ENCODE results near the gene KRTAP10-1. TPM values are rescaled to one million over a fixed set of nuclear protein-coding genes. Genes with fewer than 3 reads are reported as not detected.
"Not testable (repeated sequence)": the region's sequence is repeated elsewhere in the genome, so short reads cannot be mapped to it uniquely, and the experiment has no call there.

The KRTAP10-1 gene
- total and polyA plus RNA-seq, 2 donors from 2014 or later: not detected

GRCh38 chr21:44581158-44581557, 41.2 kb upstream of the KRTAP10-1 start:
- DNase-seq: no peak
- no peaks in the 10 kb centered on the region for H3K27me3 ChIP-seq (ENCODE audit: control insufficient read depth, insufficient read depth, low read length)
- FAIRE-seq: no peak
- intact Hi-C loops (cut with DNase I): no loop called here
- peaks cover 0 to 10% (median 4%) of the 10 kb centered on the region in 3 donors for H3K9me3 ChIP-seq (ENCODE audit: control insufficient read depth in 2 of 3, insufficient read depth in 1 of 3, low read length in 3 of 3)
- no peak overlapping the region for H3K9ac ChIP-seq (ENCODE audit: low read length in 3 of 3)
- H3K36me3 ChIP-seq (ENCODE audit: control insufficient read depth in 2 of 3, insufficient read depth in 3 of 3, low read length in 3 of 3): no peaks in the 10 kb centered on the region
- H3K4me1 ChIP-seq (ENCODE audit: control insufficient read depth in 2 of 3, insufficient read depth in 2 of 3, low read depth in 1 of 3, low read length in 3 of 3): no peaks in the 10 kb centered on the region
- TF ChIP-seq CTCF (IDR thresholded peaks at IDR 0.05; ENCODE audit: borderline replicate concordance, extremely low read depth, insufficient read depth): no peak
- H3K4me3 ChIP-seq (ENCODE audit: low read length in 3 of 3): no peak overlapping the region
- no peak overlapping the region for H3K27ac ChIP-seq (ENCODE audit: low read depth in 2 of 2, low read length in 2 of 2)

GRCh38 chr21:44580231-44580821, 40.3 kb upstream of the KRTAP10-1 start, which contains the start of gene KRTAP10-5:
TSS of gene KRTAP10-5 (minus strand) at chr21:44580604. CDS start at chr21:44580578, 26 bp downstream.
- H3K4me1 ChIP-seq (ENCODE audit: control insufficient read depth in 2 of 3, insufficient read depth in 2 of 3, low read depth in 1 of 3, low read length in 3 of 3); H3K9ac ChIP-seq (ENCODE audit: low read length in 3 of 3); DNase-seq; intact Hi-C loops (cut with DNase I); H3K4me3 ChIP-seq (ENCODE audit: low read length in 3 of 3); H3K27ac ChIP-seq (ENCODE audit: low read depth in 2 of 2, low read length in 2 of 2); FAIRE-seq; H3K27me3 ChIP-seq (ENCODE audit: control insufficient read depth, insufficient read depth, low read length); H3K9me3 ChIP-seq (ENCODE audit: control insufficient read depth in 2 of 3, insufficient read depth in 1 of 3, low read length in 3 of 3); H3K36me3 ChIP-seq (ENCODE audit: control insufficient read depth in 2 of 3, insufficient read depth in 3 of 3, low read length in 3 of 3): not testable (repeated sequence)

- Histone ChIP-seq H3K36me3 (ENCODE audit: control insufficient read depth in 2 of 3, insufficient read depth in 3 of 3, low read length in 3 of 3) (no peaks in the 10 kb centered on the region), H3K9me3 (ENCODE audit: control insufficient read depth in 2 of 3, insufficient read depth in 1 of 3, low read length in 3 of 3) (peaks cover 0 to 10% (median 4%) of the 10 kb centered on the region in 3 donors), H3K27ac (ENCODE audit: low read depth in 2 of 2, low read length in 2 of 2) (no peak overlapping the region), H3K27me3 (ENCODE audit: control insufficient read depth, insufficient read depth, low read length) (no peaks in the 10 kb centered on the region), H3K4me1 (ENCODE audit: control insufficient read depth in 2 of 3, insufficient read depth in 2 of 3, low read depth in 1 of 3, low read length in 3 of 3) (no peaks in the 10 kb centered on the region), H3K4me3 (ENCODE audit: low read length in 3 of 3) (no peak overlapping the region), H3K9ac (ENCODE audit: low read length in 3 of 3) (no peak overlapping the region)
- no peak for TF ChIP-seq CTCF (IDR thresholded peaks at IDR 0.05; ENCODE audit: borderline replicate concordance, extremely low read depth, insufficient read depth)
- DNase-seq (no peak), FAIRE-seq (no peak)
- intact Hi-C loops (cut with DNase I): no loop called here
These were observed 39.8 kb upstream of the KRTAP10-1 start for GRCh38 chr21:44579833-44580144.

- no peak for TF ChIP-seq CTCF (IDR thresholded peaks at IDR 0.05; ENCODE audit: borderline replicate concordance, extremely low read depth, insufficient read depth)
- DNase-seq: no peak
These were observed 39.2 kb upstream of the KRTAP10-1 start for GRCh38 chr21:44579056-44579832.

More at GRCh38 chr21:44579056-44579832, 39.2 kb upstream of the KRTAP10-1 start:
- no peak overlapping the region for H3K4me3 ChIP-seq (ENCODE audit: low read length in 3 of 3)
- intact Hi-C loops (cut with DNase I): no loop called here
- no peaks in the 10 kb centered on the region for H3K27me3 ChIP-seq (ENCODE audit: control insufficient read depth, insufficient read depth, low read length)
- no peaks in the 10 kb centered on the region for H3K4me1 ChIP-seq (ENCODE audit: control insufficient read depth in 2 of 3, insufficient read depth in 2 of 3, low read depth in 1 of 3, low read length in 3 of 3)
- FAIRE-seq: no peak
- no peak overlapping the region for H3K27ac ChIP-seq (ENCODE audit: low read depth in 2 of 2, low read length in 2 of 2)
- H3K9me3 ChIP-seq (ENCODE audit: control insufficient read depth in 2 of 3, insufficient read depth in 1 of 3, low read length in 3 of 3): peaks cover 0 to 10% (median 4%) of the 10 kb centered on the region in 3 donors
- no peak overlapping the region for H3K9ac ChIP-seq (ENCODE audit: low read length in 3 of 3)
- H3K36me3 ChIP-seq (ENCODE audit: control insufficient read depth in 2 of 3, insufficient read depth in 3 of 3, low read length in 3 of 3): no peaks in the 10 kb centered on the region

Data from kidney (tissue), 14 donors.